ENCODE data around the gene MIPEP.
"Not testable (repeated sequence)": the region's sequence is repeated elsewhere in the genome, so short reads cannot be mapped to it uniquely, and the experiment has no call there.

Gene MIPEP

GRCh38 chr13:23893791-23894190 lies 4.6 kb upstream of the MIPEP start:
- not testable (repeated sequence) for FAIRE-seq; DNase-seq (ENCODE audit: extremely low spot score, insufficient read length, low read depth)

- FAIRE-seq (peak; percentile 87), DNase-seq (ENCODE audit: extremely low spot score, insufficient read length, low read depth) (no peak)
These were observed 711 bp upstream of the MIPEP start for GRCh38 chr13:23889615-23890607.

GRCh38 chr13:23884361-23884760 lies 4.8 kb downstream of the MIPEP start:
- not testable (repeated sequence) for DNase-seq (ENCODE audit: extremely low spot score, insufficient read length, low read depth); FAIRE-seq

- FAIRE-seq (no peak), DNase-seq (ENCODE audit: extremely low spot score, insufficient read length, low read depth) (no peak)
These were observed 5.9 kb downstream of the MIPEP start for GRCh38 chr13:23883255-23883654.

GRCh38 chr13:23881402-23881800 lies 7.8 kb downstream of the MIPEP start:
- not testable (repeated sequence) for FAIRE-seq; DNase-seq (ENCODE audit: extremely low spot score, insufficient read length, low read depth)

GRCh38 chr13:23880493-23881401 lies 8.5 kb downstream of the MIPEP start:
- not testable (repeated sequence) for FAIRE-seq; DNase-seq (ENCODE audit: extremely low spot score, insufficient read length, low read depth)

- no peak for DNase-seq (ENCODE audit: extremely low spot score, insufficient read length, low read depth)
- no peak for FAIRE-seq
These were observed 11.9 kb downstream of the MIPEP start for GRCh38 chr13:23877286-23877685.

- FAIRE-seq: peak; percentile 24
- no peak for DNase-seq (ENCODE audit: extremely low spot score, insufficient read length, low read depth)
These were observed 12.9 kb downstream of the MIPEP start for GRCh38 chr13:23876265-23876664.

GRCh38 chr13:23871616-23872220 lies 17.5 kb downstream of the MIPEP start:
- FAIRE-seq (peak; percentile 78), DNase-seq (ENCODE audit: extremely low spot score, insufficient read length, low read depth) (no peak)

GRCh38 chr13:23870356-23871140 lies 18.7 kb downstream of the MIPEP start:
- peak; percentile 62 for FAIRE-seq
- DNase-seq (ENCODE audit: extremely low spot score, insufficient read length, low read depth): no peak

- FAIRE-seq (no peak), DNase-seq (ENCODE audit: extremely low spot score, insufficient read length, low read depth) (no peak)
These were observed 20.7 kb downstream of the MIPEP start for GRCh38 chr13:23868521-23868920.

GRCh38 chr13:23867027-23867491 lies 22.1 kb downstream of the MIPEP start:
- FAIRE-seq (no peak), DNase-seq (ENCODE audit: extremely low spot score, insufficient read length, low read depth) (no peak)

- DNase-seq (ENCODE audit: extremely low spot score, insufficient read length, low read depth): no peak
- no peak for FAIRE-seq
These were observed 22.7 kb downstream of the MIPEP start for GRCh38 chr13:23866420-23867026.

- no peak for FAIRE-seq
- DNase-seq (ENCODE audit: extremely low spot score, insufficient read length, low read depth): no peak
These were observed 23.3 kb downstream of the MIPEP start for GRCh38 chr13:23865906-23866305.

GRCh38 chr13:23865026-23865425 lies 24.2 kb downstream of the MIPEP start:
- FAIRE-seq: no peak
- no peak for DNase-seq (ENCODE audit: extremely low spot score, insufficient read length, low read depth)

- DNase-seq (ENCODE audit: extremely low spot score, insufficient read length, low read depth): no peak
- FAIRE-seq: no peak
These were observed 27.9 kb downstream of the MIPEP start for GRCh38 chr13:23861310-23861709.

- FAIRE-seq: no peak
- no peak for DNase-seq (ENCODE audit: extremely low spot score, insufficient read length, low read depth)
These were observed 29.3 kb downstream of the MIPEP start for GRCh38 chr13:23859904-23860303.

- DNase-seq (ENCODE audit: extremely low spot score, insufficient read length, low read depth) (no peak), FAIRE-seq (no peak)
These were observed 29.7 kb downstream of the MIPEP start for GRCh38 chr13:23859455-23859854.

GRCh38 chr13:23858546-23858945 lies 30.7 kb downstream of the MIPEP start:
- no peak for FAIRE-seq
- no peak for DNase-seq (ENCODE audit: extremely low spot score, insufficient read length, low read depth)

All from GM18507 (cell line).